GM23338 (cell line): ENCODE data around the gene NUDT12. TPM values are rescaled to one million over a fixed set of nuclear protein-coding genes. Genes with fewer than 3 reads are reported as not detected.
A peak's percentile ranks its signal among the peaks of the same experiment; 100 is the strongest.

Experiments
- ATAC-seq: fragments of 200-7000 bp; cut with Tn5 transposase; 3 replicates; pipeline ENCODE4 v1.9.1; 2020
- DNase-seq: peaks from one replicate; pipeline ENCODE4 v3.0.0-alpha.2; 2015; ENCODE audit warnings: low spot score
- H2AFZ ChIP-seq: fragments of 200-600 bp; sonication (generic); 2 replicates; pipeline ENCODE4 v1.8.0; 2016; ENCODE audit warnings: antibody characterized with exemption, mild to moderate bottlenecking, moderate library complexity
- H3F3A ChIP-seq: fragments of 200-600 bp; sonication (generic); replicated peaks from 2 replicates; pipeline ENCODE4 v1.8.0; 2017; ENCODE audit warnings: antibody characterized with exemption, mixed run types, low read depth
- H3K27ac ChIP-seq: fragments of 200-600 bp; sonication (generic); 2 replicates; pipeline ENCODE4 v1.6.1; 2016; ENCODE audit warnings: low read depth
- H3K27me3 ChIP-seq: fragments of 200-600 bp; sonication (generic); 2 replicates; pipeline ENCODE4 v1.8.0; 2016; ENCODE audit warnings: mild to moderate bottlenecking, mixed run types, moderate library complexity; ENCODE audit not compliant: insufficient read depth
- H3K36me3 ChIP-seq: fragments of 200-600 bp; sonication (generic); 2 replicates; pipeline ENCODE4 v1.8.0; 2016; ENCODE audit warnings: mild to moderate bottlenecking; ENCODE audit not compliant: insufficient read depth
- H3K4me1 ChIP-seq: fragments of 200-600 bp; sonication (generic); 2 replicates; pipeline ENCODE4 v1.8.0; 2016; ENCODE audit warnings: mild to moderate bottlenecking, moderate library complexity; ENCODE audit not compliant: insufficient read depth
- H3K4me2 ChIP-seq: fragments of 200-600 bp; sonication (generic); 2 replicates; pipeline ENCODE4 v1.7.1; 2017; ENCODE audit warnings: mixed run types
- H3K4me3 ChIP-seq: fragments of 200-600 bp; sonication (generic); 2 replicates; pipeline ENCODE4 v1.6.1; 2016; ENCODE audit warnings: mixed run types
- H3K79me2 ChIP-seq: fragments of 200-600 bp; sonication (generic); replicated peaks from 2 replicates; pipeline ENCODE4 v1.8.0; 2017; ENCODE audit warnings: mild to moderate bottlenecking; ENCODE audit not compliant: insufficient read depth
- H3K9me2 ChIP-seq: fragments of 200-600 bp; sonication (generic); 2 replicates; pipeline ENCODE4 v1.8.0; 2017; ENCODE audit not compliant: insufficient read depth
- H4K20me1 ChIP-seq: fragments of 200-600 bp; sonication (generic); replicated peaks from 2 replicates; pipeline ENCODE4 v1.8.0; 2017; ENCODE audit warnings: mild to moderate bottlenecking; ENCODE audit not compliant: insufficient read depth
- H3K27ac Mint-ChIP-seq: 2 replicates; pipeline ENCODE4 v1.8.0; 2020; ENCODE audit warnings: inconsistent platforms, mild to moderate bottlenecking, moderate library complexity, mixed read lengths
- H3K27me3 Mint-ChIP-seq: 3 replicates; pipeline ENCODE4 v1.8.0; 2022; ENCODE audit warnings: low read depth, mild to moderate bottlenecking, moderate library complexity, mixed read lengths, inconsistent platforms; ENCODE audit not compliant: insufficient read depth, poor library complexity
- H3K36me3 Mint-ChIP-seq: 3 replicates; pipeline ENCODE4 v1.8.0; 2021; ENCODE audit warnings: low read depth, mild to moderate bottlenecking, inconsistent platforms, moderate library complexity, mixed read lengths
- H3K4me1 Mint-ChIP-seq: 3 replicates; pipeline ENCODE4 v1.8.0; 2020; ENCODE audit warnings: mild to moderate bottlenecking, inconsistent platforms, mixed read lengths
- H3K4me3 Mint-ChIP-seq: 3 replicates; pipeline ENCODE4 v1.8.0; 2021; ENCODE audit warnings: moderate library complexity, mild to moderate bottlenecking, inconsistent platforms, mixed read lengths
- H3K9me3 Mint-ChIP-seq: 3 replicates; pipeline ENCODE4 v1.8.0; 2020; ENCODE audit warnings: moderate library complexity, mild to moderate bottlenecking, inconsistent platforms, mixed read lengths
- CREB1 ChIP-seq: fragments of 250-450 bp; sonication (Bioruptor Pico); IDR thresholded peaks from 2 replicates; pipeline ENCODE4 v1.5.0; 2020; ENCODE audit warnings: low read depth, mild to moderate bottlenecking, moderate library complexity
- CTCF ChIP-seq, 2 experiments: fragments of 200-600 bp in 1 of 2; sonication (generic) in 1 of 2; conservative IDR thresholded peaks; 2 replicates each; pipeline versions ENCODE4 v1.5.1 to v1.6.1; 2016 to 2017; ENCODE audit warnings: antibody characterized with exemption in 2 of 2, low read depth in 2 of 2, mild to moderate bottlenecking in 2 of 2, moderate library complexity in 1 of 2
- ETS1 ChIP-seq: IDR thresholded peaks from 2 replicates; pipeline ENCODE4 v1.6.1; 2016; ENCODE audit warnings: antibody characterized with exemption
- EZH2 ChIP-seq: fragments of 200-600 bp; sonication (generic); IDR thresholded peaks from one replicate; pipeline ENCODE4 v1.8.0; 2017; ENCODE audit warnings: antibody characterized with exemption, mild to moderate bottlenecking, low read depth; ENCODE audit not compliant: unreplicated experiment
- POLR2AphosphoS5 ChIP-seq: IDR thresholded peaks from 2 replicates; pipeline ENCODE4 v1.6.1; 2016; ENCODE audit warnings: antibody characterized with exemption, low read depth
- REST ChIP-seq: IDR thresholded peaks from one replicate; pipeline ENCODE4 v1.6.1; 2018; ENCODE audit warnings: antibody characterized with exemption; ENCODE audit not compliant: unreplicated experiment
- STAT1 ChIP-seq: IDR thresholded peaks from one replicate; pipeline ENCODE4 v1.6.1; 2016; ENCODE audit warnings: antibody characterized with exemption; ENCODE audit not compliant: unreplicated experiment
- ZNF462 ChIP-seq: fragments of 250-450 bp; sonication (Bioruptor Pico); IDR thresholded peaks from 2 replicates; pipeline ENCODE4 v1.5.0; 2020; ENCODE audit warnings: mild to moderate bottlenecking, moderate library complexity
- polyA plus RNA-seq: library from polyadenylated mRNA; unstranded; fragments of >200 nt; fragmentation: Nextera tagmentation; extraction: Ambion mirVana; gene quantifications from 2 replicates; pipeline ENCODE4 v1.2.1, GENCODE V29; 2016
- total RNA-seq: library from RNA; depleted of rRNA; stranded (reverse); fragments of >200 nt; shearing (Covaris generic); gene quantifications from 2 replicates; pipeline ENCODE4 v1.2.3, GENCODE V29; 2014

Gene NUDT12
- total and polyA plus RNA-seq, 2 experiments from 2014 or later: 11.5 to 12.8 TPM

GRCh38 chr5:103571730-103572129, 9.1 kb upstream of the NUDT12 start:
- no peaks in the 10 kb centered on the region for H3K9me3 Mint-ChIP-seq
- Histone ChIP-seq H3K27me3 (no peaks in the 10 kb centered on the region), H3K27ac (no peak overlapping the region), H3K4me3 (no peak overlapping the region), H2AFZ (no peak overlapping the region), H3F3A (no peaks in the 10 kb centered on the region), H3K36me3 (no peaks in the 10 kb centered on the region), H3K79me2 (no peaks in the 10 kb centered on the region), H3K9me2 (no peaks in the 10 kb centered on the region), H3K4me2 (no peak overlapping the region), H4K20me1 (no peaks in the 10 kb centered on the region), H3K4me1 (peaks cover 15% of the 10 kb centered on the region; the same call in 1 of the 2 replicates)
- no peaks in the 10 kb centered on the region for H3K27me3 Mint-ChIP-seq
- peaks cover 23% of the 10 kb centered on the region for H3K4me1 Mint-ChIP-seq
- DNase-seq (no peak), ATAC-seq (no peak)
- TF ChIP-seq ZNF462 (CRISPR knock-in tag): no peak
- no peak for TF ChIP-seq EZH2
- no peak overlapping the region for H3K4me3 Mint-ChIP-seq
- no peak overlapping the region for H3K27ac Mint-ChIP-seq
- H3K36me3 Mint-ChIP-seq: no peaks in the 10 kb centered on the region

- no peak overlapping the region for H3K27ac ChIP-seq
- no peaks in the 10 kb centered on the region for H3K27me3 ChIP-seq
- H3F3A ChIP-seq: no peaks in the 10 kb centered on the region
- H4K20me1 ChIP-seq: no peaks in the 10 kb centered on the region
- H3K4me3 Mint-ChIP-seq: no peak overlapping the region
- no peaks in the 10 kb centered on the region for H3K36me3 Mint-ChIP-seq
- no peak overlapping the region for H3K4me2 ChIP-seq
- peak overlapping the region; percentile 9; the same call in 1 of the 2 replicates for H2AFZ ChIP-seq
- H3K9me3 Mint-ChIP-seq: no peaks in the 10 kb centered on the region
- no peaks in the 10 kb centered on the region for H3K9me2 ChIP-seq
- no peaks in the 10 kb centered on the region for H3K79me2 ChIP-seq
- no peak for DNase-seq
- no peak overlapping the region for H3K27ac Mint-ChIP-seq
- ATAC-seq: no peak
- no peak overlapping the region for H3K4me3 ChIP-seq
- H3K27me3 Mint-ChIP-seq: no peaks in the 10 kb centered on the region
- H3K36me3 ChIP-seq: no peaks in the 10 kb centered on the region
- peaks cover 17% of the 10 kb centered on the region for H3K4me1 Mint-ChIP-seq
- H3K4me1 ChIP-seq: peaks cover 6% of the 10 kb centered on the region; the same call in 1 of the 2 replicates
- TF ChIP-seq EZH2: no peak
- TF ChIP-seq POLR2AphosphoS5: no peak
- no peak for TF ChIP-seq CREB1
- TF ChIP-seq ETS1: no peak
- TF ChIP-seq CTCF (conservative IDR thresholded peaks at IDR 0.05; ENCODE audit: low read depth in 2 of 2): no peak
- TF ChIP-seq REST: no peak
- no peak for TF ChIP-seq STAT1
Measured at GRCh38 chr5:103569313-103570060, 6.9 kb upstream of the NUDT12 start.
